HCT116 (cell line): ENCODE results near the gene B4GALT7. TPM values are rescaled to one million over a fixed set of nuclear protein-coding genes. Genes with fewer than 3 reads are reported as not detected.

Experiments used
- ATAC-seq: fragments of 200-7000 bp; cut with Tn5 transposase; 2 replicates; pipeline ENCODE4 v1.9.1; 2020; ENCODE audit warnings: mild to moderate bottlenecking, moderate library complexity
- BruUV-seq: library from RNA; stranded (reverse); fragments of 400-500 nt; replicated peaks from 2 replicates; lab custom pipeline; 2021; lab: Mats Ljungman, UMichigan
- CTCF ChIA-PET: fragments of 300-600 bp; sonication (Branson Sonifier 250); formaldehyde crosslinking; loops from one replicate; lab custom pipeline; 2021; ENCODE audit warnings: antibody characterized with exemption; lab: Charles Lee
- POLR2A ChIA-PET: fragments of 300-600, 350-600 bp; sonication (Branson Sonifier 250); formaldehyde crosslinking; loops from one replicate; lab custom pipeline; 2021; ENCODE audit warnings: antibody characterized with exemption; lab: Charles Lee
- RAD21 ChIA-PET, 2 experiments: fragments of 300-600 bp; sonication (Branson Sonifier 250); formaldehyde crosslinking; loops; one replicate each; lab custom pipeline; 2023; ENCODE audit warnings: low total read pairs in 2 of 2; ENCODE audit not compliant: uncharacterized antibody in 2 of 2, unreplicated experiment in 2 of 2, low non-redundant PET in 1 of 2; lab: Charles Lee
- DNase-seq: peaks from one replicate; pipeline ENCODE4 v3.0.0-alpha.2; 2010; ENCODE audit warnings: low read depth, low spot score
- H2AFZ ChIP-seq: fragments of 200-600 bp; shearing (Covaris generic), sonication (generic); 2 replicates; pipeline ENCODE4 v1.6.1; 2017; ENCODE audit warnings: low read depth, mixed run types, mixed read lengths, antibody characterized with exemption, low read length; ENCODE audit not compliant: poor library complexity, severe bottlenecking
- H3K27ac ChIP-seq: 2 replicates; pipeline ENCODE4 v1.5.1; 2012; ENCODE audit warnings: low read depth, low read length
- H3K27me3 ChIP-seq: fragments of 200-600 bp; sonication (generic); 2 replicates; pipeline ENCODE4 v1.6.1; 2016; ENCODE audit warnings: mixed run types, low read length, mixed read lengths; ENCODE audit not compliant: insufficient read depth
- H3K36me3 ChIP-seq, 2 experiments: fragments of 200-500 bp in 1 of 2; fragments of 200-600 bp in 1 of 2; sonication (Bioruptor generic) in 1 of 2; sonication (generic) in 1 of 2; 2 replicates each; pipeline versions ENCODE4 v1.5.1 to v1.6.1; 2014 to 2016; ENCODE audit warnings: low read length in 2 of 2, inconsistent platforms in 1 of 2, mixed read lengths in 1 of 2, mixed run types in 1 of 2; ENCODE audit not compliant: insufficient read depth in 2 of 2, control insufficient read depth in 1 of 2
- H3K4me1 ChIP-seq, 2 experiments: fragments of 200-600 bp in 1 of 2; sonication (generic) in 1 of 2; 2 replicates each; pipeline versions ENCODE4 v1.5.1 to v1.6.1; 2012 to 2017; ENCODE audit warnings: low read length in 2 of 2, inconsistent platforms in 1 of 2, mild to moderate bottlenecking in 1 of 2, mixed read lengths in 1 of 2, mixed run types in 1 of 2, moderate library complexity in 1 of 2; ENCODE audit not compliant: insufficient read depth in 2 of 2, control insufficient read depth in 1 of 2
- H3K4me2 ChIP-seq: fragments of 200-600 bp; sonication (generic); 2 replicates; pipeline ENCODE4 v1.6.1; 2017; ENCODE audit warnings: mixed run types, low read length, mixed read lengths
- H3K4me3 ChIP-seq, 2 experiments: fragments of 200-600 bp in 1 of 2; sonication (generic) in 1 of 2; replicated peaks in 1 of 2; 2 replicates each; pipeline ENCODE4 v1.5.1; 2011 to 2016; ENCODE audit warnings: low read length in 2 of 2, control low read depth in 1 of 2, low read depth in 1 of 2, mild to moderate bottlenecking in 1 of 2, mixed read lengths in 1 of 2, mixed run types in 1 of 2
- H3K79me2 ChIP-seq: fragments of 200-600 bp; sonication (generic); 2 replicates; pipeline ENCODE4 v1.6.1; 2017; ENCODE audit warnings: mild to moderate bottlenecking, mixed run types, low read length, moderate library complexity, mixed read lengths; ENCODE audit not compliant: insufficient read depth
- H3K9ac ChIP-seq: fragments of 200-600 bp; sonication (generic); 2 replicates; pipeline ENCODE4 v1.6.1; 2016; ENCODE audit warnings: low read length, mixed read lengths
- H3K9me2 ChIP-seq: fragments of 200-600 bp; sonication (generic), shearing (Covaris generic); 2 replicates; pipeline ENCODE4 v1.6.1; 2017; ENCODE audit warnings: mixed run types, mild to moderate bottlenecking, moderate library complexity; ENCODE audit not compliant: insufficient read depth
- H3K9me3 ChIP-seq, 2 experiments: fragments of 200-500 bp in 1 of 2; fragments of 200-600 bp in 1 of 2; sonication (Bioruptor generic) in 1 of 2; sonication (generic) in 1 of 2; 2 replicates each; pipeline ENCODE4 v1.6.1; 2014 to 2017; ENCODE audit warnings: low read length in 2 of 2, mixed read lengths in 2 of 2, inconsistent platforms in 1 of 2, low read depth in 1 of 2, mild to moderate bottlenecking in 1 of 2, mixed run types in 1 of 2, moderate library complexity in 1 of 2; ENCODE audit not compliant: control insufficient read depth in 1 of 2, insufficient read depth in 1 of 2
- H4K20me1 ChIP-seq: fragments of 200-600 bp; sonication (generic), shearing (Covaris generic); 2 replicates; pipeline ENCODE4 v1.6.1; 2017; ENCODE audit warnings: mixed run types, mild to moderate bottlenecking, moderate library complexity; ENCODE audit not compliant: insufficient read depth
- CBX3 ChIP-seq: IDR thresholded peaks from 2 replicates; pipeline ENCODE4 v1.6.1; 2012; ENCODE audit warnings: low read depth
- CEBPB ChIP-seq: IDR thresholded peaks from 2 replicates; pipeline ENCODE4 v1.6.1; 2012; ENCODE audit warnings: low read depth
- ELF1 ChIP-seq: IDR thresholded peaks from 2 replicates; pipeline ENCODE4 v1.6.1; 2012; ENCODE audit warnings: low read depth, borderline replicate concordance
- EZH2phosphoT487 ChIP-seq: fragments of 200-600 bp; IDR thresholded peaks from 2 replicates; pipeline ENCODE4 v1.6.1; 2018; ENCODE audit warnings: antibody characterized with exemption, borderline replicate concordance
- JUND ChIP-seq: IDR thresholded peaks from 2 replicates; pipeline ENCODE4 v1.6.1; 2012
- POLR2AphosphoS5 ChIP-seq: IDR thresholded peaks from 2 replicates; pipeline ENCODE4 v1.6.1; 2011; ENCODE audit warnings: mild to moderate bottlenecking, low read depth, low read length, moderate library complexity
- RAD21 ChIP-seq: IDR thresholded peaks from 2 replicates; pipeline ENCODE4 v1.6.1; 2012; ENCODE audit warnings: low read depth, mild to moderate bottlenecking
- SIN3A ChIP-seq: IDR thresholded peaks from 2 replicates; pipeline ENCODE4 v1.6.1; 2012; ENCODE audit warnings: low read depth
- SP1 ChIP-seq: IDR thresholded peaks from 2 replicates; pipeline ENCODE4 v1.6.1; 2012; ENCODE audit warnings: low read depth
- SRF ChIP-seq: IDR thresholded peaks from 2 replicates; pipeline ENCODE4 v1.6.1; 2012; ENCODE audit warnings: low read depth
- YY1 ChIP-seq: IDR thresholded peaks from 2 replicates; pipeline ENCODE4 v1.6.1; 2011; ENCODE audit warnings: low read length, low read depth, moderate library complexity, mild to moderate bottlenecking; ENCODE audit not compliant: insufficient replicate concordance; ENCODE audit errors: extremely low read depth
- ZNF274 ChIP-seq: fragments of 200-500 bp; sonication (Bioruptor generic); IDR thresholded peaks from 2 replicates; pipeline ENCODE4 v1.6.1; 2014; ENCODE audit warnings: mild to moderate bottlenecking, low read depth, low read length, inconsistent platforms
- intact Hi-C: fragments of 100-400 bp; cut with micrococcal nuclease; formaldehyde crosslinking; loops from 2 replicates; pipeline ENCODE4 v1.10.0; 2022
- total RNA-seq: library from RNA; stranded (reverse); gene quantifications from one replicate; pipeline ENCODE4 v1.2.1, GENCODE V29; 2021; ENCODE audit not compliant: unreplicated experiment
- TF ChIP-seq, protein P1 (sequence below): IDR thresholded peaks from 2 replicates; pipeline ENCODE4 v1.6.1; 2012
- TF ChIP-seq, protein P2 (sequence below): IDR thresholded peaks from 2 replicates; pipeline ENCODE4 v1.6.1; 2012
- TF ChIP-seq, protein P3 (sequence below), 3 experiments: fragments of 200-600 bp in 1 of 3; sonication (generic) in 1 of 3; IDR thresholded peaks in 2 of 3; conservative IDR thresholded peaks in 1 of 3; 2 replicates each; pipeline ENCODE4 v1.5.1; 2012 to 2017; ENCODE audit warnings: low read depth in 2 of 3, low read length in 2 of 3, antibody characterized with exemption in 1 of 3, borderline replicate concordance in 1 of 3, control low read depth in 1 of 3, mild to moderate bottlenecking in 1 of 3, mixed read lengths in 1 of 3, mixed run types in 1 of 3, moderate library complexity in 1 of 3; ENCODE audit not compliant: insufficient read depth in 1 of 3
- TF ChIP-seq, protein P4 (sequence below): IDR thresholded peaks from 2 replicates; pipeline ENCODE4 v1.6.1; 2012; ENCODE audit warnings: low read depth
- TF ChIP-seq, protein P5 (sequence below): IDR thresholded peaks from 2 replicates; pipeline ENCODE4 v1.6.1; 2011; ENCODE audit warnings: mild to moderate bottlenecking, low read length, moderate library complexity; ENCODE audit not compliant: insufficient replicate concordance; ENCODE audit errors: extremely low read depth

B4GALT7 gene
- total RNA-seq, 1 experiment from 2014 or later: 25.2 TPM

DNA sequence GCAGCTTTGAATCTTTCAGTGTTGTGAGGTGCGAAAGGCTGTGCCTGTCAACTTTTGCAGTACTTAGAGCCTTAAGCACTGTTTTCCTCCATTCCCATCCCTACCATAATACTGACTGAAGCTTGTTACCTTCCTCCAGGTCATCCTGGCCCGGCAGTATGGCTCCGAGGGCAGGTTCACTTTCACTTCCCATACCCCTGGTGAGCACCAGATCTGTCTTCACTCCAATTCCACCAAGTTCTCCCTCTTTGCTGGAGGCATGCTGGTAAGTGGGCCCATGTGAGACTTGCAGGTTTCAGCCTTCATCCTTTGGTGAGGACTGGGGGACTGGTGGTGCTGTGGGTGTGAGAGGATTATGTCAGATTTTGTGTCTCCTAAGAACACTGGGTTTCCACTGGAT lies 6.4 kb upstream of the B4GALT7 start:
- Histone ChIP-seq H3K79me2 (peaks cover 24% of the 10 kb centered on the region), H2AFZ (no peak overlapping the region), H4K20me1 (no peaks in the 10 kb centered on the region), H3K27me3 (0 out of 2 replicates have a peak, but pooled peaks cover 6% of the 10 kb centered on the region), H3K4me2 (peak overlapping the region; percentile 79)
- ChIA-PET CTCF (no interaction called here), POLR2A (interaction anchor here (2.1 kb wide), 1 partner anchor 10 kb away, joined by 6 read pairs; no protein-coding TSS in a partner anchor)
- TF ChIP-seq SIN3A: no peak
- TF ChIP-seq, protein P1, sequence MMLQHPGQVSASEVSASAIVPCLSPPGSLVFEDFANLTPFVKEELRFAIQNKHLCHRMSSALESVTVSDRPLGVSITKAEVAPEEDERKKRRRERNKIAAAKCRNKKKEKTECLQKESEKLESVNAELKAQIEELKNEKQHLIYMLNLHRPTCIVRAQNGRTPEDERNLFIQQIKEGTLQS: no peak
- TF ChIP-seq SP1: no peak
- no peak for TF ChIP-seq CBX3
- TF ChIP-seq, protein P2, sequence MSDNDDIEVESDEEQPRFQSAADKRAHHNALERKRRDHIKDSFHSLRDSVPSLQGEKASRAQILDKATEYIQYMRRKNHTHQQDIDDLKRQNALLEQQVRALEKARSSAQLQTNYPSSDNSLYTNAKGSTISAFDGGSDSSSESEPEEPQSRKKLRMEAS: no peak
- no peak for TF ChIP-seq ELF1
- TF ChIP-seq, protein P3, sequence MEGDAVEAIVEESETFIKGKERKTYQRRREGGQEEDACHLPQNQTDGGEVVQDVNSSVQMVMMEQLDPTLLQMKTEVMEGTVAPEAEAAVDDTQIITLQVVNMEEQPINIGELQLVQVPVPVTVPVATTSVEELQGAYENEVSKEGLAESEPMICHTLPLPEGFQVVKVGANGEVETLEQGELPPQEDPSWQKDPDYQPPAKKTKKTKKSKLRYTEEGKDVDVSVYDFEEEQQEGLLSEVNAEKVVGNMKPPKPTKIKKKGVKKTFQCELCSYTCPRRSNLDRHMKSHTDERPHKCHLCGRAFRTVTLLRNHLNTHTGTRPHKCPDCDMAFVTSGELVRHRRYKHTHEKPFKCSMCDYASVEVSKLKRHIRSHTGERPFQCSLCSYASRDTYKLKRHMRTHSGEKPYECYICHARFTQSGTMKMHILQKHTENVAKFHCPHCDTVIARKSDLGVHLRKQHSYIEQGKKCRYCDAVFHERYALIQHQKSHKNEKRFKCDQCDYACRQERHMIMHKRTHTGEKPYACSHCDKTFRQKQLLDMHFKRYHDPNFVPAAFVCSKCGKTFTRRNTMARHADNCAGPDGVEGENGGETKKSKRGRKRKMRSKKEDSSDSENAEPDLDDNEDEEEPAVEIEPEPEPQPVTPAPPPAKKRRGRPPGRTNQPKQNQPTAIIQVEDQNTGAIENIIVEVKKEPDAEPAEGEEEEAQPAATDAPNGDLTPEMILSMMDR (IDR thresholded peaks at IDR 0.05 in 2 of 3, conservative IDR thresholded peaks at IDR 0.05 in 1 of 3; ENCODE audit: borderline replicate concordance in 1 of 3, insufficient read depth in 1 of 3, low read depth in 2 of 3, low read length in 2 of 3): no peak
- no peak for TF ChIP-seq SRF
- TF ChIP-seq POLR2AphosphoS5: no peak
- no peak for TF ChIP-seq RAD21
- TF ChIP-seq, protein P4, sequence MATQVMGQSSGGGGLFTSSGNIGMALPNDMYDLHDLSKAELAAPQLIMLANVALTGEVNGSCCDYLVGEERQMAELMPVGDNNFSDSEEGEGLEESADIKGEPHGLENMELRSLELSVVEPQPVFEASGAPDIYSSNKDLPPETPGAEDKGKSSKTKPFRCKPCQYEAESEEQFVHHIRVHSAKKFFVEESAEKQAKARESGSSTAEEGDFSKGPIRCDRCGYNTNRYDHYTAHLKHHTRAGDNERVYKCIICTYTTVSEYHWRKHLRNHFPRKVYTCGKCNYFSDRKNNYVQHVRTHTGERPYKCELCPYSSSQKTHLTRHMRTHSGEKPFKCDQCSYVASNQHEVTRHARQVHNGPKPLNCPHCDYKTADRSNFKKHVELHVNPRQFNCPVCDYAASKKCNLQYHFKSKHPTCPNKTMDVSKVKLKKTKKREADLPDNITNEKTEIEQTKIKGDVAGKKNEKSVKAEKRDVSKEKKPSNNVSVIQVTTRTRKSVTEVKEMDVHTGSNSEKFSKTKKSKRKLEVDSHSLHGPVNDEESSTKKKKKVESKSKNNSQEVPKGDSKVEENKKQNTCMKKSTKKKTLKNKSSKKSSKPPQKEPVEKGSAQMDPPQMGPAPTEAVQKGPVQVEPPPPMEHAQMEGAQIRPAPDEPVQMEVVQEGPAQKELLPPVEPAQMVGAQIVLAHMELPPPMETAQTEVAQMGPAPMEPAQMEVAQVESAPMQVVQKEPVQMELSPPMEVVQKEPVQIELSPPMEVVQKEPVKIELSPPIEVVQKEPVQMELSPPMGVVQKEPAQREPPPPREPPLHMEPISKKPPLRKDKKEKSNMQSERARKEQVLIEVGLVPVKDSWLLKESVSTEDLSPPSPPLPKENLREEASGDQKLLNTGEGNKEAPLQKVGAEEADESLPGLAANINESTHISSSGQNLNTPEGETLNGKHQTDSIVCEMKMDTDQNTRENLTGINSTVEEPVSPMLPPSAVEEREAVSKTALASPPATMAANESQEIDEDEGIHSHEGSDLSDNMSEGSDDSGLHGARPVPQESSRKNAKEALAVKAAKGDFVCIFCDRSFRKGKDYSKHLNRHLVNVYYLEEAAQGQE: no peak
- TF ChIP-seq JUND: no peak
- no peak for TF ChIP-seq YY1
- TF ChIP-seq EZH2phosphoT487: no peak
- TF ChIP-seq ZNF274: no peak
- TF ChIP-seq, protein P5, sequence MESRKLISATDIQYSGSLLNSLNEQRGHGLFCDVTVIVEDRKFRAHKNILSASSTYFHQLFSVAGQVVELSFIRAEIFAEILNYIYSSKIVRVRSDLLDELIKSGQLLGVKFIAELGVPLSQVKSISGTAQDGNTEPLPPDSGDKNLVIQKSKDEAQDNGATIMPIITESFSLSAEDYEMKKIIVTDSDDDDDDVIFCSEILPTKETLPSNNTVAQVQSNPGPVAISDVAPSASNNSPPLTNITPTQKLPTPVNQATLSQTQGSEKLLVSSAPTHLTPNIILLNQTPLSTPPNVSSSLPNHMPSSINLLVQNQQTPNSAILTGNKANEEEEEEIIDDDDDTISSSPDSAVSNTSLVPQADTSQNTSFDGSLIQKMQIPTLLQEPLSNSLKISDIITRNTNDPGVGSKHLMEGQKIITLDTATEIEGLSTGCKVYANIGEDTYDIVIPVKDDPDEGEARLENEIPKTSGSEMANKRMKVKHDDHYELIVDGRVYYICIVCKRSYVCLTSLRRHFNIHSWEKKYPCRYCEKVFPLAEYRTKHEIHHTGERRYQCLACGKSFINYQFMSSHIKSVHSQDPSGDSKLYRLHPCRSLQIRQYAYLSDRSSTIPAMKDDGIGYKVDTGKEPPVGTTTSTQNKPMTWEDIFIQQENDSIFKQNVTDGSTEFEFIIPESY: no peak
- no peak for TF ChIP-seq CEBPB
- TF ChIP-seq, all 23 proteins: peak for 0
- no TSS peak for BruUV-seq
- no peak overlapping the region for H3K27ac ChIP-seq
- H3K9me3 ChIP-seq: no peaks in the 10 kb centered on the region
- peak overlapping the region; percentile 96; a peak in 3 of 4 replicates for H3K4me3 ChIP-seq
- intact Hi-C loops: no loop called here
- H3K36me3 ChIP-seq: peaks cover 25 to 26% of the 10 kb centered on the region in 2 experiments; a peak in 3 of 4 replicates
- no peaks in the 10 kb centered on the region for H3K9me2 ChIP-seq
- RAD21 ChIA-PET: no interaction called here
- peaks cover 0 to 16% of the 10 kb centered on the region in 2 experiments; a peak in 2 of 4 replicates for H3K4me1 ChIP-seq
- ATAC-seq: no peak
- no peak for DNase-seq
- H3K9ac ChIP-seq: no peak overlapping the region
